Spleen (tissue), 7 donors: ENCODE results near the gene PPP1R26.

ENCODE experiments used
- POLR2A ChIP-seq, 3 donors: fragments of 450-650 bp; IDR thresholded peaks; one replicate each; pipeline ENCODE4 v1.5.1; 2017; ENCODE audit warnings: antibody characterized with exemption in 3 of 3, mild to moderate bottlenecking in 1 of 3
- POLR2AphosphoS5 ChIP-seq, 3 donors: sonication (generic); formaldehyde crosslinking; IDR thresholded peaks; one replicate each; pipeline ENCODE4 v1.5.1; 2017; ENCODE audit warnings: antibody characterized with exemption in 3 of 3
- TF ChIP-seq, protein P1 (sequence below), 11 experiments: fragments of 200-600 bp in 7 of 11; fragments of 450-650 bp in 4 of 11; sonication (generic) in 4 of 11; IDR thresholded peaks in 8 of 11; conservative IDR thresholded peaks in 3 of 11; 1 replicate in 7 of 11; 2 replicates in 4 of 11; pipeline versions ENCODE4 v1.4.0 to v1.8.0; 2016 to 2021; ENCODE audit warnings: antibody characterized with exemption in 11 of 11, inconsistent platforms in 4 of 11, mild to moderate bottlenecking in 1 of 11
- donor health status: DM: no; HTN: no; CAD: no; lungs with moderate emphysema.
- donor health status: DM: no; HTN: no; CAD: no.
- donor health status: DM: no; HTN: no; CAD: no.

DNA sequence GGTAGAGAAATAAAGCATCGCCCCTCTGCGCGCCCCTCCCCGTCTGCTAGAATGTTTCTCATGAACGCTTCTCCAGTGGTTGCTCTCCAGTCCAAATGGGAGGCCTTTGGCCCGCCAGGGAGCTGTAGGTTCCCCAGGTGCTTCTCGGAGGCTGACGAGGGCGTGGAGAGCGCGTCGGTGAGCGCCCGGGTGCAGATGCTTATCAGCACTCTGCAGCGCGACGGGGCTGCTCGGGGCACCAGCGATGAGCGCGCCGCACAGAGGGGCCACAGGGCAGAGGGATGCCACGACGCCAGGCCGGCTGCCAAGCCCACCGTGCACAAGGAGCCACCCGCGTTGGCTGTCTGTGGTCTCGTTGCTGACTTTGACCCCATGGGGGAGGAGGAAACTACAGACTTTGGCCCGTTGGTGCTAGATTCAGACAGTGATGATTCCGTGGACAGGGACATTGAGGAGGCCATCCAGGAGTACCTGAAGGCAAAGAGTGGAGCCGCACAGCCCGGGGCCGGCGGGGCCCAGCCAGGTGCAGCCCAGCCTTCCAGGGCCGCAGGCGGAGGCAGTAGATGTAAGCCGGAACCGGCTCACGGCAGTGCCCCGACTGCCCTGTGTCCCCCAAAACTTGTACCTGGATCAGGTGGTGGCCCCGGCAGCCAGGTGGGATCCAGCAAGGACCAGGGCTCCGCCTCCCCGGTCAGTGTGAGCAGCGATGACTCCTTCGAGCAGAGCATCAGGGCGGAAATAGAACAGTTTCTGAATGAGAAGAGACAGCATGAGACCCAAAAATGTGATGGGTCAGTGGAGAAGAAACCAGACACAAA, 5.1 kb downstream of the PPP1R26 start:
- TF ChIP-seq, protein P1, sequence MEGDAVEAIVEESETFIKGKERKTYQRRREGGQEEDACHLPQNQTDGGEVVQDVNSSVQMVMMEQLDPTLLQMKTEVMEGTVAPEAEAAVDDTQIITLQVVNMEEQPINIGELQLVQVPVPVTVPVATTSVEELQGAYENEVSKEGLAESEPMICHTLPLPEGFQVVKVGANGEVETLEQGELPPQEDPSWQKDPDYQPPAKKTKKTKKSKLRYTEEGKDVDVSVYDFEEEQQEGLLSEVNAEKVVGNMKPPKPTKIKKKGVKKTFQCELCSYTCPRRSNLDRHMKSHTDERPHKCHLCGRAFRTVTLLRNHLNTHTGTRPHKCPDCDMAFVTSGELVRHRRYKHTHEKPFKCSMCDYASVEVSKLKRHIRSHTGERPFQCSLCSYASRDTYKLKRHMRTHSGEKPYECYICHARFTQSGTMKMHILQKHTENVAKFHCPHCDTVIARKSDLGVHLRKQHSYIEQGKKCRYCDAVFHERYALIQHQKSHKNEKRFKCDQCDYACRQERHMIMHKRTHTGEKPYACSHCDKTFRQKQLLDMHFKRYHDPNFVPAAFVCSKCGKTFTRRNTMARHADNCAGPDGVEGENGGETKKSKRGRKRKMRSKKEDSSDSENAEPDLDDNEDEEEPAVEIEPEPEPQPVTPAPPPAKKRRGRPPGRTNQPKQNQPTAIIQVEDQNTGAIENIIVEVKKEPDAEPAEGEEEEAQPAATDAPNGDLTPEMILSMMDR (IDR thresholded peaks at IDR 0.05 in 8 of 11, conservative IDR thresholded peaks at IDR 0.05 in 3 of 11) = no peak
- TF ChIP-seq POLR2AphosphoS5 (IDR thresholded peaks at IDR 0.05) = no peak
- TF ChIP-seq POLR2A (IDR thresholded peaks at IDR 0.05) = no peak
